HL-60 (cell line): ENCODE measurements around the gene NTHL1.

Experiments used
- CTCF ChIP-seq: IDR thresholded peaks from one replicate; pipeline ENCODE4 v1.5.1; 2011; ENCODE audit warnings: low read length, control low read depth, inconsistent platforms; ENCODE audit not compliant: insufficient read depth
- GABPA ChIP-seq: IDR thresholded peaks from 2 replicates; pipeline ENCODE4 v1.6.1; 2012; ENCODE audit warnings: low read depth
- POLR2AphosphoS5 ChIP-seq: IDR thresholded peaks from 2 replicates; pipeline ENCODE4 v1.6.1; 2012; ENCODE audit warnings: low read depth
- REST ChIP-seq: IDR thresholded peaks from 2 replicates; pipeline ENCODE4 v1.6.1; 2012; ENCODE audit warnings: low read depth; ENCODE audit not compliant: insufficient replicate concordance

- TF ChIP-seq CTCF (no peak), POLR2AphosphoS5 (no peak), REST (no peak), GABPA (no peak; the same call in 1 of the 2 replicates)
These were observed 496 bp upstream of the NTHL1 start for GRCh38 chr16:2048116-2048543.
